KMS-11 (cell line): ENCODE data around the gene WDR4.
A peak's percentile ranks its signal among the peaks of the same experiment; 100 is the strongest.

ENCODE experiments used
- H2AFZ ChIP-seq: fragments of 200-600 bp; sonication (generic); 2 replicates; pipeline ENCODE4 v1.6.1; 2016; ENCODE audit warnings: antibody characterized with exemption, mixed run types, low read depth
- H3K27ac ChIP-seq: fragments of 200-600 bp; sonication (generic); 2 replicates; pipeline ENCODE4 v1.6.1; 2016; ENCODE audit warnings: mild to moderate bottlenecking, mixed run types
- H3K27me3 ChIP-seq: fragments of 200-600 bp; sonication (generic); 2 replicates; pipeline ENCODE4 v1.6.1; 2017; ENCODE audit warnings: mild to moderate bottlenecking, low read depth, mixed run types, moderate library complexity; ENCODE audit not compliant: insufficient read depth
- H3K36me3 ChIP-seq: fragments of 200-600 bp; sonication (generic); 2 replicates; pipeline ENCODE4 v1.6.1; 2017; ENCODE audit warnings: mild to moderate bottlenecking, mixed run types; ENCODE audit not compliant: insufficient read depth
- H3K4me1 ChIP-seq: fragments of 200-600 bp; sonication (generic); 2 replicates; pipeline ENCODE4 v1.6.1; 2016; ENCODE audit warnings: mild to moderate bottlenecking, low read depth, mixed run types; ENCODE audit not compliant: poor library complexity, severe bottlenecking
- H3K4me2 ChIP-seq: fragments of 200-600 bp; sonication (generic); 2 replicates; pipeline ENCODE4 v1.7.0; 2016; ENCODE audit warnings: mild to moderate bottlenecking, mixed run types
- H3K4me3 ChIP-seq: fragments of 200-600 bp; sonication (generic); IDR thresholded peaks from 2 replicates; pipeline ENCODE4 v1.6.1; 2017; ENCODE audit warnings: low read depth, low read length, mixed read lengths; ENCODE audit not compliant: insufficient read depth
- H3K79me2 ChIP-seq: fragments of 200-600 bp; sonication (generic); 2 replicates; pipeline ENCODE4 v1.6.1; 2016; ENCODE audit warnings: low read depth, mixed run types; ENCODE audit not compliant: insufficient read depth
- H3K9ac ChIP-seq: fragments of 200-600 bp; sonication (generic); 2 replicates; pipeline ENCODE4 v1.6.1; 2016; ENCODE audit warnings: mild to moderate bottlenecking, mixed run types
- H4K20me1 ChIP-seq: fragments of 200-600 bp; sonication (generic); 2 replicates; pipeline ENCODE4 v1.6.1; 2016; ENCODE audit warnings: mild to moderate bottlenecking, mixed run types; ENCODE audit not compliant: insufficient read depth
- TF ChIP-seq, protein P1 (sequence below): fragments of 200-600 bp; sonication (generic); conservative IDR thresholded peaks from 2 replicates; pipeline ENCODE4 v1.6.1; 2017; ENCODE audit warnings: low read depth, mild to moderate bottlenecking, antibody characterized with exemption, low read length, moderate library complexity, mixed read lengths

The WDR4 gene

DNA sequence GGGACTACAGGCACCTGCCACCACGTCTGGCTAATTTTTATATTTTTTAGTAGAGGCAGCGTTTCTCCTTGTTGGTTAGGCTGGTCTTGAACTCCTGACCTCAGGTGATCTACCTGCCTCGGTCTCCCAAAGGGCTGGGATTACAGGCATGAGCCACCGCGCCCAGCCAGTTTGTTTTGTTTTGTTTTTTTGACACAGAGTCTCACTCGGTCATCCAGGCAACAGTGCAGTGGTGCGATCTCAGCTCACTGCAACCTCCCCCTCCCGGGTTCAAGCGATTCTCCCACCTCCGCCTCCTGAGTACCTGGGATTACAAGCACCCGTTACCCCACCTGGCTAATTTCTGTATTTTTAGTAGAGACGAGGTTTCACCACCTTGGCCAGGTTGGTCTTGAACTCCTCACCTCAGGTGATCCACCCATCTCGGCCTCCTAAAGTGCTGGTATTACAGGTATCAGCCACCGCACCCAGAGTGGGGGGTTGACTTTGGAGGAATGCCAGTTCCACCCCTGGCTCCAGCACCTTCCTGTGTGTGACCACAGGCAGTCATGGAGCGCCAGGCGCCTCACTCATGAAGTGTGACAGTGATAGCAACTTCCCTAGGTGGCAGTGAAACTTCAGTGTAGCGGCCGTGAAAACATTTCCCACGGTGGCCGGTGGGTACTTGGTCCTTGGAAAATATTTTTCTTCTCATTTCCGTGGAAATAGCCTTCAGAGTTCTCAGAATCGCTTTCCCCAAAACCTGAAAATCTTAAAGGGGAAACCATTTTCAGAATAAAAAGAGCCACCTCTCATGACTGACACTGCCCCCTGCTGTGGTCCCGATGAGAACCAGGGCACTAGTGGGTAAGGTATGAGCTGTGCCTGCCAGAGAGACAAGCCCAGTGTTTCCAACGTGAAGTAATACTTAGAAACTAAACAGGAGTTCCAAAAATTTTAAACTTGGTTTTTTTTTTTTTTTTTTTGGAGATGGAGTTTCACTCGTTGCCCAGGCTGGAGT, 48.6 kb downstream of the WDR4 start:
- TF ChIP-seq, protein P1, sequence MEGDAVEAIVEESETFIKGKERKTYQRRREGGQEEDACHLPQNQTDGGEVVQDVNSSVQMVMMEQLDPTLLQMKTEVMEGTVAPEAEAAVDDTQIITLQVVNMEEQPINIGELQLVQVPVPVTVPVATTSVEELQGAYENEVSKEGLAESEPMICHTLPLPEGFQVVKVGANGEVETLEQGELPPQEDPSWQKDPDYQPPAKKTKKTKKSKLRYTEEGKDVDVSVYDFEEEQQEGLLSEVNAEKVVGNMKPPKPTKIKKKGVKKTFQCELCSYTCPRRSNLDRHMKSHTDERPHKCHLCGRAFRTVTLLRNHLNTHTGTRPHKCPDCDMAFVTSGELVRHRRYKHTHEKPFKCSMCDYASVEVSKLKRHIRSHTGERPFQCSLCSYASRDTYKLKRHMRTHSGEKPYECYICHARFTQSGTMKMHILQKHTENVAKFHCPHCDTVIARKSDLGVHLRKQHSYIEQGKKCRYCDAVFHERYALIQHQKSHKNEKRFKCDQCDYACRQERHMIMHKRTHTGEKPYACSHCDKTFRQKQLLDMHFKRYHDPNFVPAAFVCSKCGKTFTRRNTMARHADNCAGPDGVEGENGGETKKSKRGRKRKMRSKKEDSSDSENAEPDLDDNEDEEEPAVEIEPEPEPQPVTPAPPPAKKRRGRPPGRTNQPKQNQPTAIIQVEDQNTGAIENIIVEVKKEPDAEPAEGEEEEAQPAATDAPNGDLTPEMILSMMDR = peak; percentile 36; the same call in 1 of the 2 replicates
- Histone ChIP-seq H2AFZ (no peak overlapping the region), H3K9ac (no peak overlapping the region), H3K27ac (no peak overlapping the region), H3K4me2 (no peak overlapping the region), H4K20me1 (no peaks in the 10 kb centered on the region), H3K36me3 (no peaks in the 10 kb centered on the region), H3K27me3 (no peaks in the 10 kb centered on the region), H3K4me1 (peaks cover 19% of the 10 kb centered on the region), H3K4me3 (no peak overlapping the region), H3K79me2 (no peaks in the 10 kb centered on the region)

DNA sequence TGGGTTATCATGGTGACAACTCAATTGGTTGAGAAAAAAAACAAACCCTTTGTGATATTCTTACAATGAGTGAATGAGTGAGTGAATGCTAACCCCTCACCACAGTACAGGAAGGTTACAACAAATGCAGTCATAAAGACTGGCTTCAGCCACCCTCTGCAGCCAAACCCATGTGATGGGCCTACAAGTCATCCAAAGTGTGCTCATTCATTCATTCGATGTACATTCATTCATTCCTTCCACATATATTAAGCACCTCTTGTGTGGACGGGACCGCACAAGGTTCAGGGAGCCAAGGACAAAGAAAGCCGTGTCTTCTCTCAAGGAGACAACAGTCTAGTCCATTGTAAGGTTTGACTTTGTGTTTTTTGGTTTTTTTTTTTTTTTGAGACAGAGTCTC, 49.4 kb downstream of the WDR4 start:
- Histone ChIP-seq H3K4me3 (no peak overlapping the region), H3K36me3 (no peaks in the 10 kb centered on the region), H3K4me2 (no peak overlapping the region), H3K9ac (no peak overlapping the region), H3K79me2 (no peaks in the 10 kb centered on the region), H3K4me1 (peaks cover 14% of the 10 kb centered on the region), H3K27ac (no peak overlapping the region), H4K20me1 (no peaks in the 10 kb centered on the region), H2AFZ (no peak overlapping the region), H3K27me3 (no peaks in the 10 kb centered on the region)
- TF ChIP-seq, protein P1 = no peak

DNA sequence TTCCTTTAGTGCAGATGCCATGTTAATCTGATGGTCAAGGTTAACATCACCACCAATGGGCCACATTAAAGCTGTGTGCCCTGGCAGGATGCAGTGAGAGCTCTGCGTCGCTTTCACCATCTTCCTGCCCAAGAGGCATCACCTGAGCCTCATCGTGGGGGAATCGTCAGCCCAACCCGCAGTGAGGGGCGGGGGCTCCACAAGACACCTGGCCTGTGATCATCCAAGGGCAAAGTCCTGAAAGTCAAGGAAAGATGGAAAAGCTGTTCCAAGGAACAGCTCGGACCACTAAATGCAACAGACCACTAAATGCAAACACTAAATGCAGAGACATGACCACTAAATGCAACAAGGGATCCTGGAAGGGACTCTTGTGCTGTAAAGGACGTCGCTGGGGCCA, 49.9 kb downstream of the WDR4 start:
- Histone ChIP-seq H4K20me1 (no peaks in the 10 kb centered on the region), H3K4me2 (no peak overlapping the region), H3K36me3 (no peaks in the 10 kb centered on the region), H3K9ac (no peak overlapping the region), H3K27me3 (no peaks in the 10 kb centered on the region), H3K79me2 (no peaks in the 10 kb centered on the region), H3K4me3 (no peak overlapping the region), H3K4me1 (peaks cover 12% of the 10 kb centered on the region), H2AFZ (no peak overlapping the region), H3K27ac (no peak overlapping the region)
- TF ChIP-seq, protein P1 = no peak

DNA sequence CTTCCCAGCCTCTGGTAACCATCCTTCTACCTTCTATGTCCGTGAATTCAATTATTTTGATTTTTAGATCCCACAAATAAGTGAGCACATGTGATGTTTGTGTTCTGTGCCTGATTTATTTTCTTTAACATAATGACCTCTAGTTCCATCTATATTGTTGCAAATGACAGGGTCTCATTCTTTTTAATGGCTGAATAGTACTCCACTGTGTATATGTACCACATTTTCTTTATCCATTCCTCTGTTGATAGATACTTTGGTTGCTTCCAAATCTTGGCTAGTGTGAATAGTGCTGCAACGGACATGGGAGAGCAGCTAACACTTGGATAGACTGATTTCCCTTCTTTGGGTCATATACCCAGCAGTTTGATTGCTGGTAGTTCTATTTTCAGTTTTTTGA, 51.8 kb downstream of the WDR4 start:
- H3K9ac ChIP-seq = no peak overlapping the region

More for the DNA sequence above, 51.8 kb downstream of the WDR4 start:
- no peak overlapping the region for H3K4me3 ChIP-seq
- no peak overlapping the region for H2AFZ ChIP-seq
- H3K79me2 ChIP-seq = no peaks in the 10 kb centered on the region
- no peaks in the 10 kb centered on the region for H3K4me1 ChIP-seq
- H3K4me2 ChIP-seq = no peak overlapping the region
- H4K20me1 ChIP-seq = no peaks in the 10 kb centered on the region
- TF ChIP-seq, protein P1 = no peak
- H3K36me3 ChIP-seq = no peaks in the 10 kb centered on the region
- H3K27me3 ChIP-seq = no peaks in the 10 kb centered on the region
- no peak overlapping the region for H3K27ac ChIP-seq
